ENCODE measurements around the gene FGFR4. TPM values are rescaled to one million over a fixed set of nuclear protein-coding genes. Genes with fewer than 3 reads are reported as not detected.

Gene FGFR4
- total RNA-seq, 1 experiment from 2014 or later = 14.7 TPM

DNA sequence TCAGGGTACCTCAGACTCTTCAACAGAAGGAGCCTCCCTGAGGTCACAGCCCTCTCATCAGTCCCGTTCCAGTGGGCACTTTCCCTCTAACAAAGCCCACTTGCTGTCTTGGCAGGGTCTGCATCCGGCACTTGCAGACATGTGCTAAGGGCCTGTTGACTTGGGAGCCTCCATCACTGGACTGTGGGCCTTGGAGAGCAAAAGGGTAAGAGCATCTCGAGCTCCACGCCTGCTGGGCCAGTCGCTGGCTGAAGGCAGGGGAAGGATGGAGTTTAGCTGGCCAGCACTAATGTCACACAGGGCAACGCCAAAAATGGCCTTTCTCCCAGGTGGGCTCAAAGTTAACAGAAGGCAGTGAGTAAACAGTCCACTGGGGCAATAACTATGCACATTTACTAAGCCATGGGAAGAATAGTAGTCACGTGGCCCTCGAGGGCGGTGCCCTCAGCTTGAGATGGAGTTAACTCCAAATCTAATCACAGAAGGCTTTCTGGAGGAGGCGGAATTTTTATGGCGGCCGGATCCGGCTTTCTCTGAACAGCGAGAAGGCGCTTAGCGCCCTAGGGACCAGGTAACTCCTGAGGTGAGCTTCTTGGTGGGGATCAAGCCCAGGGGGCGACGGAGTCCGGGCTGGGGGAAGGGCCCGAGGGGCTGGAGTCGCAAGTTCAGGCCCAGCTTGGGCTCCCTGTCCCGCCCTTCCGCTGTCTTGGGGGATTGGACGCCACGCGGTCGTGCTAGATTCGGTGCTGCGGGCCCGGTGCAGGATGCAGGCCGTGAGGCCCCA lies 44.8 kb downstream of the FGFR4 start:
- H3K4me2 ChIP-seq = no peak overlapping the region
- no TSS peak for BruUV-seq (replicated peaks)

GRCh38 chr5:177132136-177133095 lies 45.7 kb downstream of the FGFR4 start:
- Histone ChIP-seq H3K4me1 (replicated peaks; ENCODE audit: insufficient read depth) (peaks cover 16% of the 10 kb centered on the region), H3K9me3 (ENCODE audit: insufficient read depth, low read depth) (no peaks in the 10 kb centered on the region), H3K27ac (no peak overlapping the region), H3K9me2 (ENCODE audit: insufficient read depth) (no peaks in the 10 kb centered on the region), H3K79me2 (ENCODE audit: low read depth) (peaks cover 28% of the 10 kb centered on the region), H3K4me2 (no peak overlapping the region), H4K20me1 (ENCODE audit: insufficient read depth) (peaks cover 7% of the 10 kb centered on the region; the same call in 1 of the 2 replicates), H3K36me3 (ENCODE audit: low read depth) (peaks cover 16% of the 10 kb centered on the region), H3K4me3 (no peak overlapping the region), H2AFZ (no peak overlapping the region), H3K27me3 (ENCODE audit: insufficient read depth, low read depth) (no peaks in the 10 kb centered on the region), H3F3A (ENCODE audit: insufficient read depth, low read depth) (peaks cover 15% of the 10 kb centered on the region)
- BruUV-seq (replicated peaks) = no TSS peak
- CTCF ChIA-PET = no interaction called here
- intact Hi-C loops (cut with micrococcal nuclease; ENCODE audit: unreplicated experiment) = loop anchor here (5.0 kb wide), 1 partner anchor 365 kb away; the partner anchor contains the start of gene PDLIM7
- POLR2A ChIA-PET (ENCODE audit: unreplicated experiment) = no interaction called here
- DNase-seq = no peak
- TF ChIP-seq CTCF (conservative IDR thresholded peaks at IDR 0.05) (no peak), EZH2 (IDR thresholded peaks at IDR 0.05; ENCODE audit: low read depth) (no peak)

More for the DNA sequence above, 44.8 kb downstream of the FGFR4 start:
- CTCF ChIA-PET = no interaction called here
- H2AFZ ChIP-seq = no peak overlapping the region
- H3K79me2 ChIP-seq (ENCODE audit: low read depth) = peaks cover 20% of the 10 kb centered on the region
- H3K36me3 ChIP-seq (ENCODE audit: low read depth) = peaks cover 8% of the 10 kb centered on the region
- H4K20me1 ChIP-seq (ENCODE audit: insufficient read depth) = no peaks in the 10 kb centered on the region
- H3K4me1 ChIP-seq (replicated peaks; ENCODE audit: insufficient read depth) = peaks cover 16% of the 10 kb centered on the region
- peaks cover 15% of the 10 kb centered on the region for H3F3A ChIP-seq (ENCODE audit: insufficient read depth, low read depth)
- POLR2A ChIA-PET (ENCODE audit: unreplicated experiment) = no interaction called here
- no peaks in the 10 kb centered on the region for H3K27me3 ChIP-seq (ENCODE audit: insufficient read depth, low read depth)
- intact Hi-C loops (cut with micrococcal nuclease; ENCODE audit: unreplicated experiment) = loop anchor here (5.0 kb wide), 1 partner anchor 366 kb away; the partner anchor contains the start of gene PDLIM7
- H3K9me2 ChIP-seq (ENCODE audit: insufficient read depth) = no peaks in the 10 kb centered on the region
- TF ChIP-seq EZH2 (IDR thresholded peaks at IDR 0.05; ENCODE audit: low read depth) (no peak), CTCF (conservative IDR thresholded peaks at IDR 0.05) (no peak)
- no peaks in the 10 kb centered on the region for H3K9me3 ChIP-seq (ENCODE audit: insufficient read depth, low read depth)
- DNase-seq = no peak
- H3K4me3 ChIP-seq = no peak overlapping the region
- no peak overlapping the region for H3K27ac ChIP-seq

DNA sequence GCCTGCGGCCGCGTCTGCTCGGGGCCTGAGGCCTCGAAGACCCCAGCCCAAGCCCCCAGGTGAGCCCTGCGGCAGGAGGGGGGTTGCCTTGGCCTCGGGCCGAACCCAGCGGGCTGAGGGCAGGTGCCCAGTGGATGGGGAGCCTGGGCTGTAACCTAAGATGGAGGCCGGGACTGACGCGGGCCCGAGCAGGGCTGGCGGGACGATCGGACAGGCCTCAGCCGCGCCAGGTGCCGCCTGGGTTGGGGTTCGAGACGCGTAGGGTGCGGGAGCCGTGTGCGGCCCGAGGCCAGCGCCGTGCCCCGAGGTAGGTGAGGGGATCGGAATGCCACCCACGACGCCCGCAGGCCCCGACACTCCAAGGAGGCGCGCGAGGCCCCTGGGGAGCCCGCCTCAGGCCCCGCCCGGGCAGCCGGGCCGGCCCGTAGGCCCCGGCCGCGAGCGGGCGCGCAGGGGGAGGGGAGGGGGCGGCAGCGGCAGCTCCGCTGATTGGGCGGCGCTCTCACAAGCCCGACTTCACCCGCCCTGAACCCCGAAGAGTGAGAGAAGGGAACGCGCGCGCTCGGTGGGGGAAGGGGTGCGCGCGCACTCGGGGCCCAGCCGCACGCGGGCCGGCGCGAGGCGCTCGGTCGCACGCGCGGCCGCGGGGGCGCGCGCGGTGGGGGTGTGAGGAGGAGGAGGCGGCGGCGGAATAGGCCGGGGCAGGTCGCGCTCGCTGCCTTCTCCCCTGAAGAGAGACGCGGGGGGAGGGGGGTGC lies 46.6 kb downstream of the FGFR4 start, which contains the start of gene NSD1:
NSD1 (plus strand) TSS at position 678 of the 757 bp plus-strand sequence. CDS start 1,331 bp downstream, outside the sequence.
- H3K4me3 ChIP-seq = peak within 1 kb of the TSS; percentile 78
- intact Hi-C loops (cut with micrococcal nuclease; ENCODE audit: unreplicated experiment) = loop anchor here (5.0 kb wide), 1 partner anchor 364 kb away; the partner anchor contains the start of gene PDLIM7
- no peaks in the 10 kb centered on the region for H3K27me3 ChIP-seq (ENCODE audit: insufficient read depth, low read depth)
- no peaks in the 10 kb centered on the region for H3K9me2 ChIP-seq (ENCODE audit: insufficient read depth)
- peak within 1 kb of the TSS; percentile 86 for H3K4me2 ChIP-seq
- peaks cover 37% of the 10 kb centered on the region for H3K79me2 ChIP-seq (ENCODE audit: low read depth)
- no TSS peak for BruUV-seq (replicated peaks)
- peaks cover 16% of the 10 kb centered on the region for H3K4me1 ChIP-seq (replicated peaks; ENCODE audit: insufficient read depth)
- H3K36me3 ChIP-seq (ENCODE audit: low read depth) = peaks cover 21% of the 10 kb centered on the region
- H3K9me3 ChIP-seq (ENCODE audit: insufficient read depth, low read depth) = no peaks in the 10 kb centered on the region
- H3F3A ChIP-seq (ENCODE audit: insufficient read depth, low read depth) = peaks cover 15% of the 10 kb centered on the region
- POLR2A ChIA-PET (ENCODE audit: unreplicated experiment) = no interaction called here
- H2AFZ ChIP-seq = peak within 1 kb of the TSS; percentile 96
- no peak for TF ChIP-seq CTCF (conservative IDR thresholded peaks at IDR 0.05)
- TF ChIP-seq EZH2 (IDR thresholded peaks at IDR 0.05; ENCODE audit: low read depth) = no peak
- H4K20me1 ChIP-seq (ENCODE audit: insufficient read depth) = peaks cover 10% of the 10 kb centered on the region; the same call in 1 of the 2 replicates
- CTCF ChIA-PET = no interaction called here
- DNase-seq = peak in 1 of 2 experiments; percentile 75
- H3K27ac ChIP-seq = no peak within 1 kb of the TSS
